Activated CD8-positive, alpha-beta memory T cell treated with anti-CD3 and anti-CD28 coated beads for 36 hours (primary cell): ENCODE measurements around the gene BAIAP2L2. TPM values are rescaled to one million over a fixed set of nuclear protein-coding genes. Genes with fewer than 3 reads are reported as not detected.

Experiments
- CTCF ChIA-PET: fragments of 350-600 bp; sonication (Branson Sonifier 250); formaldehyde crosslinking; loops from one replicate; lab custom pipeline; 2021; ENCODE audit warnings: antibody characterized with exemption; lab: Charles Lee
- POLR2A ChIA-PET: fragments of 350-600 bp; sonication (Branson Sonifier 250); formaldehyde crosslinking; loops from one replicate; lab custom pipeline; 2021; ENCODE audit warnings: antibody characterized with exemption; lab: Charles Lee
- total RNA-seq, 2 experiments: library from RNA; stranded (reverse); gene quantifications; one replicate each; pipeline ENCODE4 v1.2.3, GENCODE V29; 2021

The BAIAP2L2 gene
- total RNA-seq, 2 experiments from 2014 or later = 0.29 to 0.32 TPM

- POLR2A ChIA-PET = interaction anchor here (0.5 kb wide), 1 partner anchor 173 kb away, joined by 4 read pairs; no protein-coding TSS in a partner anchor
- CTCF ChIA-PET = interaction anchor here (0.5 to 0.9 kb wide), 2 partner anchors 9 to 59 kb away, joined by 3 read pairs; no protein-coding TSS in a partner anchor
Measured at GRCh38 chr22:38111925-38112355, 1.5 kb upstream of the BAIAP2L2 start.

- POLR2A ChIA-PET = no interaction called here
- CTCF ChIA-PET = interaction anchor here (0.5 kb wide), 1 partner anchor 9 kb away, joined by 3 read pairs; no protein-coding TSS in a partner anchor
Measured at GRCh38 chr22:38110863-38111852, 674 bp upstream of the BAIAP2L2 start.

GRCh38 chr22:38109371-38110001 is 998 bp downstream of the BAIAP2L2 start:
- POLR2A ChIA-PET = no interaction called here

GRCh38 chr22:38108561-38109319 is 1.7 kb downstream of the BAIAP2L2 start:
- ChIA-PET CTCF (no interaction called here), POLR2A (no interaction called here)

More at GRCh38 chr22:38109371-38110001, 998 bp downstream of the BAIAP2L2 start:
- CTCF ChIA-PET = no interaction called here

GRCh38 chr22:38107692-38108515 is 2.6 kb downstream of the BAIAP2L2 start:
- POLR2A ChIA-PET = no interaction called here
- CTCF ChIA-PET = no interaction called here

DNA sequence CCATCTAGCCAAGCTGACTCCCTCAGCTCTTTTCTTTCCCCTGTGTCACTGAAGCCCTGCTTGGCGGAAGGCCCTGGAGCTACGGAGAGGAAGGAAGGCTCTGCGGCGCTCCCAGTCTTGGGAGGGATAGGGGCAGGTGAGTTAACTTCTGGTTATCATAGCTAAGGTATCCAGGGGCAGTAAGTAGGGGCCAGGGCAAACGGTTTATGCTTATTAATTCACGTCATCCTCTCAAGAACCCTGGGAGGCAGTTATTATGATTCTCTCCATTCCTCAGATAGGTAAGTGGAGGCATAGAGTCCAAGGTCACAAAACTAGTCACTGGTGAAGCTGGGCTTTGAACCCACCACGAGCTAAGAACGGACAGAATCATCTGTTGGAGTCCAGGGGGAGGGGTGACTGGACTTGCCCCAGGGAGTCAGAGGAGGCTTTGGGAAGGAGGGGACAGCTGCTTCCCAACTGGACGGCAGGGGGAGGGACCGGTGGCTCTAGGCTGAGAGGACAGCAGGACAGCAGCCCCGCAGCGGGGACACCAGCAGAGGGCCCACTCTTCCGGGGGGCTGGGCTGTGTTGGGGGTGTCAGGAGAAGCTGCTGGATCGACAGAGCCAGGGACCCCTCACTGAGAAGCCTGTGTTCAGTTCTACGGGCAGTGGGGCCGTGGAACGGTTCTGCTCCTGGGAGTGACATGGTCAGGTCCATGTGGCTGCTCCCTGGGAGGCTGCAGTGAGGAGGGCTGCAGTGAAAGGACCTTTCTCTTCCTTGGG is 3.5 kb downstream of the BAIAP2L2 start:
- CTCF ChIA-PET = interaction anchor here (2.3 kb wide), 1 partner anchor 8 kb away, joined by 6 read pairs; no protein-coding TSS in a partner anchor
- POLR2A ChIA-PET = no interaction called here

DNA sequence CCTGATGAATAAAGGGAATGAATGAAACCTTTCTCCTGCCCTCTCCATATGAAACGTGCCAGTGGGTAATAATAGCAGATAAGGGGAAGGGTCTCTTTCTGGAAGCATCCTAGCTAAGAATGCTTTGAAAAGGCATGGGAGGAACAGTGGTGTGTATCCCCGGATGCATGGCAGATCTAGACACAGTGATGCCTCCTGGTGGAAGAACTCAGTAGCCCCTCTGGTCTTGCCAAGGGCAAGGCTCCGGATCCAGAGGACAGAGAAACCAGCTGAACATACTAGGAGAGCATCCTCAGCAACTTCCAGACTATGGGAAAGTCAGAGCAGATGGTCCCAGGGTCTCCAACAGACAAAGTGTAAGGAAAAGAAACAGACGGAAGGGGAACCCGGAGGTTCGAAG is 6.4 kb downstream of the BAIAP2L2 start:
- POLR2A ChIA-PET = interaction anchor here (0.7 kb wide), 1 partner anchor 84 kb away, joined by 4 read pairs; no protein-coding TSS in a partner anchor
- CTCF ChIA-PET = interaction anchor here (0.8 to 1.2 kb wide), 2 partner anchors 10 to 52 kb away, joined by 3 to 4 read pairs; no protein-coding TSS in a partner anchor

- ChIA-PET POLR2A (no interaction called here), CTCF (interaction anchor here (0.7 to 1.2 kb wide), 3 partner anchors 11 to 513 kb away, joined by 3 to 4 read pairs (median 3); no protein-coding TSS in a partner anchor)
Measured at GRCh38 chr22:38103641-38104040, 6.8 kb downstream of the BAIAP2L2 start.

GRCh38 chr22:38098410-38099249 is 11.9 kb downstream of the BAIAP2L2 start:
- POLR2A ChIA-PET = interaction anchor here (0.6 kb wide), 1 partner anchor 328 kb away, joined by 3 read pairs; no protein-coding TSS in a partner anchor
- CTCF ChIA-PET = interaction anchor here (1.4 kb wide), 1 partner anchor 46 kb away, joined by 3 read pairs; no protein-coding TSS in a partner anchor

- POLR2A ChIA-PET = interaction anchor here (0.6 kb wide), 1 partner anchor 329 kb away, joined by 3 read pairs; no protein-coding TSS in a partner anchor
- CTCF ChIA-PET = interaction anchor here (0.6 kb wide), 1 partner anchor 445 kb away, joined by 3 read pairs; no protein-coding TSS in a partner anchor
Measured at GRCh38 chr22:38097557-38098409, 12.7 kb downstream of the BAIAP2L2 start.

DNA sequence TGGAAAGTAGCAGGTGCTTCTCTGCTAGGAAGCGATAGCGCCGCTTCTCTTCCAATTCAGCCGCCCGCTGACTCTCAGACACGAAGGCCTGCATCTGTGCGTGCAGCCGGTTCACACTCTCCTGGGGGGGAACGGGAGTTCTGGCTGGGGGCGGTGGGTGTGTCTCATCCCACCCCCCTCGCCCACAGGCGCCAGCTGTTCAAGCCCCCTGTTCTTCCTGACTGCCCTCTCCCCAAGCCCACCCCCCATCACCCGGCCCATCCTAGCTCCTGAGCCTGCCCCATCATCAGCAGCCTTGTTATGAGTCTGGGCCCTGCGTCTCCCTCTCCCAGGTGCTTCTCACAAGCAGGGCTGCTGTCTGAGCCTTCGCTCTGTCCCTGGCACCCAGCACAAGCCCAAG is 13.4 kb downstream of the BAIAP2L2 start:
- ChIA-PET POLR2A (no interaction called here), CTCF (interaction anchor here (0.6 to 1.2 kb wide), 2 partner anchors 45 to 446 kb away, joined by 3 to 4 read pairs; no protein-coding TSS in a partner anchor)

- POLR2A ChIA-PET = no interaction called here
- CTCF ChIA-PET = no interaction called here
Measured at GRCh38 chr22:38089474-38089851, 21.0 kb downstream of the BAIAP2L2 start.

DNA sequence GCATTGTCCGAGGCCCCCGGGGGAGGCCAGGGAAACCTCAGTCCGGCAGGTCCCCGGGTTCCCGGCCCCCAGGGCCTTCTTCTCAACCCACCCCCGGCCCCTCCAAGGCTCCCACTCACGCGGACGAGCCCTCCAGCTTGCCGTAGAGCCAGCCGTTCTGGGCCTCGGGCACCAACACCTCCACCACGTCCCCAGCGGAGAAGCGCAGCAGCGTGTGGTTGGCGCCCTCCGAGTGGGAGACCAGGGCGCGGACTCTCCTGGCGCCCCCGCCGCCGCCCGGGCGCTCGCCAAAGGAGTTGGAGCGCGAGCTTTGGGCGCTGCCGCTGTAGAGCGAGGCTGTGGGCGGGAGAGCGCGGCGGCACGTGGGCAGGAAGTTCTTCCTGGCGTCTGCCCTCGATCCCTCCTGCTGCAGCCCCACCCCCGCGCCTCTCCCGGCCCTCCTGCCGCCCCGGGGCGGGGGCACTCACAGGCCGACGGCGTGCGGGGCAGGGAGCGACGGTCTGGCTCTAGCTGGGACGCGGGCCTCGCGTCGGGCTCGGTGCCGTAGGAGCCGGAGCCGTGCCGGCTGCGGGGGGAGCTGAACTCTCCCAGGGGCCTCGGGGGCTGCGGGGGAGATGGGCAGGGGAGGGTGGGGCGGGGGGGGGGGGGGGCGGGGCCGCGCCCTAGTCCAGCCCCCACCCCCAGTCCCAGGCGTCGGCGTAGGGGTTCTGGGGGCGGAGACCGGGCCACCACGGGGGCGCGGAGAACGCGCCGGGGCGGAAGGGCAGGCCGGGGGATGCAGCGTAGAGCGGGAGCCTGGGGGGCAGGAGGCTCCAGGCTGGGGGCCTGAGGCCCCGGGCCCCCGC is 21.6 kb downstream of the BAIAP2L2 start:
- CTCF ChIA-PET = no interaction called here
- POLR2A ChIA-PET = no interaction called here

DNA sequence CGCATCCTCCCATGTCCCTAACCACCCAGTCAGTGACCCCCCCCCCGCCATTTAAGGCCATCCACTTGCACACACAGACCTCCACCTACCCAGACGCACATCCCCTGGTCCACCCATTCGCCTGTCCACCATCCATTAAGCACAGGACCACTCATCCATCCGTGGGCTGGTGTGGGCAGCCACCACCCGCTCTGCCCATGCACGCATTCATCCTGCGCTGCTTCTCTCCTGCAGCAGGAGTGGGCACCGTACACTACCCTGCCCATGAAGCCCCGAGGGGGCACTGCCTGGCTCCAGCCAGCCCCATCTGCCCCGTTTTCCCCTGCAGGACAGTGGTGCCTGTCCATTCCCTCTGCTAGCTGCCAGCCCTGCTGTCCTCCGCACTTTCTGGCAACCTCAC is 22.6 kb downstream of the BAIAP2L2 start:
- ChIA-PET POLR2A (interaction anchor here (0.6 kb wide), 1 partner anchor 538 kb away, joined by 4 read pairs; no protein-coding TSS in a partner anchor), CTCF (no interaction called here)
